Psoas muscle (tissue), 8 donors: Measurements from ENCODE around the gene SHC3. TPM values are rescaled to one million over a fixed set of nuclear protein-coding genes. Genes with fewer than 3 reads are reported as not detected.

ENCODE experiments used
- ATAC-seq, 4 donors: fragments of 200-7000 bp; cut with Tn5 transposase; one replicate each; pipeline ENCODE4 v1.9.1; 2020; ENCODE audit warnings: moderate library complexity in 3 of 4, mild to moderate bottlenecking in 2 of 4
- DNase-seq, 2 donors: peaks; one replicate each; pipeline ENCODE4 v3.0.0-alpha.2; 2020
- H3K27ac ChIP-seq: fragments of 200-600 bp; one replicate; pipeline ENCODE4 v1.8.0; 2022
- H3K27me3 ChIP-seq, 3 donors: fragments of 200-600 bp in 1 of 3; one replicate each; pipeline versions ENCODE4 v1.6.1 to v1.8.0; 2013 to 2022; ENCODE audit warnings: low read length in 2 of 3, mild to moderate bottlenecking in 2 of 3, moderate library complexity in 1 of 3; ENCODE audit not compliant: insufficient read depth in 3 of 3
- H3K36me3 ChIP-seq, 2 donors: fragments of 200-600 bp in 1 of 2; one replicate each; pipeline versions ENCODE4 v1.6.1 to v1.8.0; 2013 to 2022; ENCODE audit warnings: low read depth in 1 of 2, mild to moderate bottlenecking in 1 of 2, moderate library complexity in 1 of 2; ENCODE audit not compliant: insufficient read depth in 1 of 2
- H3K4me1 ChIP-seq: fragments of 200-600 bp; one replicate; pipeline ENCODE4 v1.8.0; 2022
- H3K4me3 ChIP-seq: fragments of 200-600 bp; one replicate; pipeline ENCODE4 v1.8.0; 2022; ENCODE audit warnings: mild to moderate bottlenecking
- H3K9me3 ChIP-seq: fragments of 200-600 bp; one replicate; pipeline ENCODE4 v1.8.0; 2022
- WGBS, 3 donors: extraction: QIAGEN DNeasy Blood & Tissue Kit; methylation state at CpG; one replicate each; pipeline versions ENCODE4 v1.1.6 to v1.1.7; 2013; 5-methylcytosine and 5-hydroxymethylcytosine counted together
- intact Hi-C, 2 donors: fragments of 100-400 bp; cut with DNase I; formaldehyde crosslinking; loops; one replicate each; pipeline versions ENCODE4 v1.11.0 to v1.14.2; 2022
- polyA plus RNA-seq, 3 donors: library from polyadenylated mRNA; stranded (reverse); fragments of 200-250 nt; gene quantifications; one replicate each; pipeline ENCODE4 v1.2.3, GENCODE V29; 2013
- total RNA-seq, 4 donors: library from RNA; stranded (reverse); fragmentation: NEBNext Ultra II Directional in 2 of 4; extraction: Animal tissue kit (Norgen Biotek cat#: 25700) in 2 of 4; gene quantifications; one replicate each; pipeline versions ENCODE4 v1.2.1 to v1.2.4, GENCODE V29; 2021 to 2023
- TF ChIP-seq, protein P1 (sequence below): fragments of 200-600 bp; IDR thresholded peaks from one replicate; pipeline ENCODE4 v1.8.0; 2022; ENCODE audit warnings: antibody characterized with exemption
- donor health status: healthy with polysubstance abuse.
- donor health status: DM: no; HTN: no; CAD: no; lungs with moderate emphysema.
- donor health status: Bipolar disorder and iron deficiency.
- donor health status: healthy.
- donor health status: DM: yes; HTN: yes; CAD: no.
- donor health status: DM: no; HTN: no; CAD: no.
- donor health status: DM: no; HTN: no; CAD: no.
- donor health status: DM: yes; HTN: yes; CAD: no.

Gene SHC3
- total and polyA plus RNA-seq, 7 donors = 0.04 to 0.71 (median 0.20) TPM

DNA sequence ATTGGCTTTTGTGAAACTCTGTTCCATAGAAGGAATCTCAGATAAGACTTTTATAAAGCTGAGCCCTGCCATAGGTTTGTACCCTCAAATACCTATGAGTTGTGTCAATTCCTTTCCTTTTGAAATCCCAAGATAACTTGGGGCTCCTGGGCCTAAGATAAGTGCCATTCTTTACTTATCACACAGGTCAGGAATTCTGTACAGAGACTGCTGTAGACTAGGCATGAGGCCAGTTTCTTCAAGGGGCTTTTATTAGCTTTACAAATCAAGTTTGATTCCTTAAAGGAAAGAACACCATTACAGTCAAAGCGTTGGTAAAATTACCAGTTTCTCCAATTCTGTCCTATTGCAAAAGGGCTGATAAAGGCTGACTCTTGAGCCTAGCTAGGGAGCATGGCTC, 39.2 kb downstream of the SHC3 start:
- 93 to 98% (median 97%) methylated on average over 1 of the region's 1 CpG for WGBS, 3 donors
- TF ChIP-seq, protein P1, sequence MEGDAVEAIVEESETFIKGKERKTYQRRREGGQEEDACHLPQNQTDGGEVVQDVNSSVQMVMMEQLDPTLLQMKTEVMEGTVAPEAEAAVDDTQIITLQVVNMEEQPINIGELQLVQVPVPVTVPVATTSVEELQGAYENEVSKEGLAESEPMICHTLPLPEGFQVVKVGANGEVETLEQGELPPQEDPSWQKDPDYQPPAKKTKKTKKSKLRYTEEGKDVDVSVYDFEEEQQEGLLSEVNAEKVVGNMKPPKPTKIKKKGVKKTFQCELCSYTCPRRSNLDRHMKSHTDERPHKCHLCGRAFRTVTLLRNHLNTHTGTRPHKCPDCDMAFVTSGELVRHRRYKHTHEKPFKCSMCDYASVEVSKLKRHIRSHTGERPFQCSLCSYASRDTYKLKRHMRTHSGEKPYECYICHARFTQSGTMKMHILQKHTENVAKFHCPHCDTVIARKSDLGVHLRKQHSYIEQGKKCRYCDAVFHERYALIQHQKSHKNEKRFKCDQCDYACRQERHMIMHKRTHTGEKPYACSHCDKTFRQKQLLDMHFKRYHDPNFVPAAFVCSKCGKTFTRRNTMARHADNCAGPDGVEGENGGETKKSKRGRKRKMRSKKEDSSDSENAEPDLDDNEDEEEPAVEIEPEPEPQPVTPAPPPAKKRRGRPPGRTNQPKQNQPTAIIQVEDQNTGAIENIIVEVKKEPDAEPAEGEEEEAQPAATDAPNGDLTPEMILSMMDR = no peak
- Histone ChIP-seq H3K4me1 (no peaks in the 10 kb centered on the region), H3K27me3 (no peaks in the 10 kb centered on the region), H3K27ac (no peak overlapping the region), H3K4me3 (no peak overlapping the region), H3K36me3 (no peaks in the 10 kb centered on the region), H3K9me3 (peaks cover 4% of the 10 kb centered on the region)
- intact Hi-C loops = no loop called here
- ATAC-seq (no peak), DNase-seq (no peak)

DNA sequence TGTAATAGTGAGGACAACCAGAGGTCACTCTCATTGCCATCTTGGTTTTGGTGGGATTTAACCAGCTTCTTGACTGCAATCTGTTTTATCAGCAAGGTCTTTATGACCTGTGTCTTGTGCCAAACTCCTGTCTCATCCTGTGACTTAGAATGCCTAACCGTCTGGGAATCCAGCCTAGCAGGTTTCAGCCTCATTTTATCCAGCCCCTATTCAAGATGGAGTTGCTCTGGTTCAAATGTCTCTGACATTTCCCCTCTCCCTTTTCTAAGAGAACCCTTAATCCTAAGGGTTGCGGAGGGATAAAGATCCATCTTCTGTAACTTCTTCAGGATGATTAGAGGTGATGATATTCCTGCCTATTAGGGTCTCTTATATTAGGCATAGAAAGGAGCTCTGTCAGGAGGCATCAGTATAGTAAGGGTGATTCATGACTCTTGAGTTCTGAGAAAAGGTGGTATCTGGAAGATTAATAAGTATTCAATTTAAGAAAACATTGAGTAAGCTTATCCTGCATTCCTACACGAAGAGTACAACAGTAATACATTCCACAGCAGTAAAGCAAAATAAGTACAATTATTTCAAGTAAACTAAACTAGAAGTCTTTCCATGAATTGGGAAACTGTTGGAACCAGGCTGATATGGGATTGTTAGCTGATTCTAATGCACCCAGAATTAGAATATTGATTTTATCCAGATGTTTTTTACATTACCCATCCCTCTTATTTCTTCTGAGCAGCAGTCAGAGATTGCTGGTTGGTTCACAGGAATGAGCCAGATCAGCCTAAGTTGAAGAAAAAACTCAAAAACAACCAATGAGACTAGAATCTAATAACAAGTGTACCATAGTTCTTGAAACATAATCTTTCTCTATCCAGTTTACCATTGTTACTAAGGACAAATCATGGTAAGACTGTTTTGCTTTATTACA, 39.9 kb downstream of the SHC3 start:
- intact Hi-C loops = no loop called here
- Histone ChIP-seq H3K36me3 (no peaks in the 10 kb centered on the region), H3K27me3 (no peaks in the 10 kb centered on the region), H3K27ac (no peak overlapping the region), H3K4me3 (no peak overlapping the region), H3K4me1 (no peaks in the 10 kb centered on the region), H3K9me3 (peaks cover 6% of the 10 kb centered on the region)
- WGBS, 3 donors = 86 to 90% (median 88%) methylated on average over 3 of the region's 3 CpGs
- no peak for DNase-seq
- ATAC-seq = no peak
- TF ChIP-seq, protein P1 = no peak

DNA sequence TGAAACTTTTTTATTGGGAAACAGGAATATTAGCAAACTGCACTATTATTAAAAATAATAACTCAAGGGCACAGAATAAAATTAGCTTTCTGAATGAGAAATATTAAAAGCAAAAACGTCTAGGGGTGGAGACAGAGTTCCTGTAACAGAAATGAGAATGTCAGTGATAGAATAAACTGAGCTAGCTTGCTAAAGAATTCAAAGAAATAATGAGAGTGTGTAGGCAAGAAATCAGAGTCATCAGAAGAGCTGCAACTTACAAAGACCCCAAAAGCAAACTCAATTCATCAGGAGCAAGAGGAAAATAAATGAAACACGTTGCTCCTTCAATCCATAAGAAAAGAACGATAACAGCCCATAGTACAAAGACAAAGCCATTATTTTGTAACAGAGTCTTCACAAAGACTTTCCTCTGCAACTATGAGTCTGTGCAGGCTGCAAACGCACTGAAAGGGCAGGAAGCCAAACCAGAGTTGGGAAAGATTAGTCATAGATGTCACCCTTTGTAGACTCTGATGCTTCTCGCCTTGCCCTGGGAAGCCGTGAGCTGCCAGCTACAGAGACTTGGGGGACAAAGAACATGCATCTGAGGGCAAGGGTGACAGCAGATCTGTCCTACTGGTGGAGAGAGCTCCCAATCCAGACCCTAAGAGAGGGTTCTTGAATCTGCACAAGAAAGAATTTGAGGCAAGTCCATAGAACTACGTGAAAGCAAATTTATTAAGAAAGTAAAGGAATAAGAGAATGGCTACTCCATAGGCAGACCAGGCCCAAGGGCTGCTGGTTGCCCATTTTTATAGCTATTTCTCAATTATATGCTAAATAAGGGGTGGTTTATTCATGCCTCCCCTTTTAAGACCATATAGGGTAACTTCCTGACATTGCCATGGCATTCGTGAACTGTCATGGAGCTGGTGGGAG, 40.8 kb downstream of the SHC3 start:
- Histone ChIP-seq H3K9me3 (peaks cover 6% of the 10 kb centered on the region), H3K4me1 (no peaks in the 10 kb centered on the region), H3K27me3 (no peaks in the 10 kb centered on the region), H3K4me3 (no peak overlapping the region), H3K36me3 (no peaks in the 10 kb centered on the region), H3K27ac (no peak overlapping the region)
- ATAC-seq (peak in 3 of 4 donors; percentile 54 to 59 (median 56)), DNase-seq (peak; percentile 45)
- intact Hi-C loops = no loop called here
- 38 to 51% (median 45%) methylated on average over 8 of the region's 8 CpGs for WGBS, 3 donors
- TF ChIP-seq, protein P1 = no peak

DNA sequence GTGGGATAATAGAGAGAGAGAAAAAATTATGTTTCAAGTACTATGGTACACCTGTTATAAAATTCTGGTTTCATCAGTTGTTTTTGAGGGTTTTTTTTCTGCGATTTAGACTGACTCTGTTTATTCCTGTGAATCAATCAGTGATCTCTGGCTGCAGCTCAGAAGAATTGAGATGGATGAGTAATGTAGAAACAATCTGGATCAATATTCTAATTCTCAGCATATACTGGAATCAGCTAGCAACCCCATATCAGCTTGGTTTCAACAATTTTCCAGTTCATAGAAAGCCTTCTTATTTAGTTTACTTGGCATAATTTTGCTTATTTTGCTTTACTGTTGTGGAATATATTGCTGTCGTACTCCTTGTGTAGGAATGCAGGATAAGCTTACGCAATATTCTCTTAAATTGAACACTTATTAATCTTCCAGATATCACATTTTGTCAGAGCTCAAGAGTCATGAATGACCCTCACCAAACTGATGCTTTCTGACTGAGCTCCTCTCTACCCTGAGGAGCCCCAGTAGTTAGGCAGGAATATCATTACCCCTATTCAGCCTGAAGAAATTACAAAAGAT, 42.9 kb downstream of the SHC3 start:
- ATAC-seq (no peak), DNase-seq (no peak)
- TF ChIP-seq, protein P1 = no peak
- no peaks in the 10 kb centered on the region for H3K4me1 ChIP-seq
- intact Hi-C loops = no loop called here
- H3K9me3 ChIP-seq = peaks cover 6% of the 10 kb centered on the region
- no peak overlapping the region for H3K27ac ChIP-seq
- WGBS, 3 donors = 73 to 96% (median 96%) methylated on average over 3 of the region's 3 CpGs
- no peaks in the 10 kb centered on the region for H3K36me3 ChIP-seq
- no peak overlapping the region for H3K4me3 ChIP-seq
- no peaks in the 10 kb centered on the region for H3K27me3 ChIP-seq
